Activated naive CD8-positive, alpha-beta T cell (primary cell): ENCODE data around the gene KLHL8.

Experiments used
- H3K27ac Mint-ChIP-seq: one replicate; pipeline ENCODE4 v1.8.0; 2021; ENCODE audit warnings: mixed read lengths
- H3K27me3 Mint-ChIP-seq: one replicate; pipeline ENCODE4 v1.8.0; 2021; ENCODE audit warnings: mixed read lengths
- H3K36me3 Mint-ChIP-seq: one replicate; pipeline ENCODE4 v1.8.0; 2021; ENCODE audit warnings: mixed read lengths
- H3K4me1 Mint-ChIP-seq: one replicate; pipeline ENCODE4 v1.8.0; 2021; ENCODE audit warnings: low read depth, mixed read lengths
- H3K4me3 Mint-ChIP-seq: one replicate; pipeline ENCODE4 v1.8.0; 2021; ENCODE audit warnings: mild to moderate bottlenecking, mixed read lengths
- H3K9me3 Mint-ChIP-seq: one replicate; pipeline ENCODE4 v1.8.0; 2021; ENCODE audit warnings: low read depth, mixed read lengths

The KLHL8 gene

GRCh38 chr4:87220094-87220822, at the start of gene KLHL8:
Gene KLHL8, minus strand, starts transcription at chr4:87220618. Its CDS starts 25,079 bp downstream, at chr4:87195539.
- peak within 1 kb of the TSS; percentile 88 for H3K27ac Mint-ChIP-seq
- peak within 1 kb of the TSS; percentile 93 for H3K4me3 Mint-ChIP-seq
- no peaks in the 10 kb centered on the region for H3K27me3 Mint-ChIP-seq
- H3K36me3 Mint-ChIP-seq, result no peaks in the 10 kb centered on the region
- peaks cover 24% of the 10 kb centered on the region for H3K4me1 Mint-ChIP-seq
- H3K9me3 Mint-ChIP-seq, result no peaks in the 10 kb centered on the region

- Mint-ChIP-seq H3K4me1 (no peaks in the 10 kb centered on the region), H3K36me3 (no peaks in the 10 kb centered on the region), H3K9me3 (no peaks in the 10 kb centered on the region), H3K4me3 (no peak overlapping the region), H3K27ac (no peak overlapping the region), H3K27me3 (peaks cover 6% of the 10 kb centered on the region)
Observed at GRCh38 chr4:87270144-87270543, 49.7 kb upstream of the KLHL8 start.

GRCh38 chr4:87268411-87268810, 48.0 kb upstream of the KLHL8 start:
- Mint-ChIP-seq H3K36me3 (no peaks in the 10 kb centered on the region), H3K4me3 (no peak overlapping the region), H3K4me1 (no peaks in the 10 kb centered on the region), H3K27me3 (peaks cover 4% of the 10 kb centered on the region), H3K9me3 (no peaks in the 10 kb centered on the region), H3K27ac (no peak overlapping the region)

GRCh38 chr4:87266986-87267385, 46.6 kb upstream of the KLHL8 start:
- peaks cover 4% of the 10 kb centered on the region for H3K36me3 Mint-ChIP-seq
- H3K27ac Mint-ChIP-seq, result no peak overlapping the region
- no peak overlapping the region for H3K4me3 Mint-ChIP-seq
- peaks cover 2% of the 10 kb centered on the region for H3K27me3 Mint-ChIP-seq
- H3K9me3 Mint-ChIP-seq, result peaks cover 3% of the 10 kb centered on the region
- H3K4me1 Mint-ChIP-seq, result no peaks in the 10 kb centered on the region

- peaks cover 2% of the 10 kb centered on the region for H3K27me3 Mint-ChIP-seq
- H3K36me3 Mint-ChIP-seq, result peaks cover 4% of the 10 kb centered on the region
- no peak overlapping the region for H3K27ac Mint-ChIP-seq
- no peak overlapping the region for H3K4me3 Mint-ChIP-seq
- no peaks in the 10 kb centered on the region for H3K4me1 Mint-ChIP-seq
- H3K9me3 Mint-ChIP-seq, result peaks cover 3% of the 10 kb centered on the region
Observed at GRCh38 chr4:87262886-87263285, 42.5 kb upstream of the KLHL8 start.

- peaks cover 9% of the 10 kb centered on the region for H3K9me3 Mint-ChIP-seq
- no peak overlapping the region for H3K4me3 Mint-ChIP-seq
- H3K36me3 Mint-ChIP-seq, result peaks cover 4% of the 10 kb centered on the region
- H3K4me1 Mint-ChIP-seq, result no peaks in the 10 kb centered on the region
- no peak overlapping the region for H3K27ac Mint-ChIP-seq
- H3K27me3 Mint-ChIP-seq, result no peaks in the 10 kb centered on the region
Observed at GRCh38 chr4:87260477-87260876, 40.1 kb upstream of the KLHL8 start.

GRCh38 chr4:87258677-87259076, 38.3 kb upstream of the KLHL8 start:
- Mint-ChIP-seq H3K27me3 (no peaks in the 10 kb centered on the region), H3K4me1 (no peaks in the 10 kb centered on the region), H3K4me3 (no peak overlapping the region), H3K36me3 (peaks cover 4% of the 10 kb centered on the region), H3K27ac (no peak overlapping the region), H3K9me3 (peaks cover 10% of the 10 kb centered on the region)

GRCh38 chr4:87257523-87257922, 37.1 kb upstream of the KLHL8 start:
- Mint-ChIP-seq H3K4me3 (no peak overlapping the region), H3K27me3 (no peaks in the 10 kb centered on the region), H3K27ac (no peak overlapping the region), H3K9me3 (peaks cover 7% of the 10 kb centered on the region), H3K4me1 (no peaks in the 10 kb centered on the region), H3K36me3 (no peaks in the 10 kb centered on the region)

- Mint-ChIP-seq H3K9me3 (peaks cover 7% of the 10 kb centered on the region), H3K36me3 (no peaks in the 10 kb centered on the region), H3K27me3 (no peaks in the 10 kb centered on the region), H3K27ac (no peak overlapping the region), H3K4me1 (no peaks in the 10 kb centered on the region), H3K4me3 (no peak overlapping the region)
Observed at GRCh38 chr4:87255755-87256154, 35.3 kb upstream of the KLHL8 start.

- H3K4me1 Mint-ChIP-seq, result no peaks in the 10 kb centered on the region
- no peak overlapping the region for H3K4me3 Mint-ChIP-seq
- H3K9me3 Mint-ChIP-seq, result peaks cover 7% of the 10 kb centered on the region
- H3K36me3 Mint-ChIP-seq, result no peaks in the 10 kb centered on the region
- no peaks in the 10 kb centered on the region for H3K27me3 Mint-ChIP-seq
- no peak overlapping the region for H3K27ac Mint-ChIP-seq
Observed at GRCh38 chr4:87251106-87251505, 30.7 kb upstream of the KLHL8 start.

GRCh38 chr4:87250294-87250693, 29.9 kb upstream of the KLHL8 start:
- H3K9me3 Mint-ChIP-seq, result no peaks in the 10 kb centered on the region
- no peaks in the 10 kb centered on the region for H3K36me3 Mint-ChIP-seq
- H3K27me3 Mint-ChIP-seq, result no peaks in the 10 kb centered on the region
- H3K4me1 Mint-ChIP-seq, result no peaks in the 10 kb centered on the region
- H3K4me3 Mint-ChIP-seq, result no peak overlapping the region
- H3K27ac Mint-ChIP-seq, result no peak overlapping the region

- peaks cover 3% of the 10 kb centered on the region for H3K36me3 Mint-ChIP-seq
- no peak overlapping the region for H3K27ac Mint-ChIP-seq
Observed at GRCh38 chr4:87249332-87250019, 29.1 kb upstream of the KLHL8 start.

GRCh38 chr4:87243426-87244053, 23.1 kb upstream of the KLHL8 start:
- peaks cover 14% of the 10 kb centered on the region for H3K36me3 Mint-ChIP-seq
- peaks cover 15% of the 10 kb centered on the region for H3K9me3 Mint-ChIP-seq
- no peaks in the 10 kb centered on the region for H3K4me1 Mint-ChIP-seq
- H3K4me3 Mint-ChIP-seq, result no peak overlapping the region
- peaks cover 3% of the 10 kb centered on the region for H3K27me3 Mint-ChIP-seq
- H3K27ac Mint-ChIP-seq, result no peak overlapping the region

More at GRCh38 chr4:87249332-87250019, 29.1 kb upstream of the KLHL8 start:
- Mint-ChIP-seq H3K9me3 (peaks cover 3% of the 10 kb centered on the region), H3K4me1 (no peaks in the 10 kb centered on the region), H3K27me3 (no peaks in the 10 kb centered on the region), H3K4me3 (no peak overlapping the region)

GRCh38 chr4:87241336-87241735, 20.9 kb upstream of the KLHL8 start:
- Mint-ChIP-seq H3K27me3 (peaks cover 3% of the 10 kb centered on the region), H3K9me3 (peaks cover 15% of the 10 kb centered on the region), H3K4me3 (no peak overlapping the region), H3K36me3 (peaks cover 14% of the 10 kb centered on the region), H3K4me1 (no peaks in the 10 kb centered on the region), H3K27ac (no peak overlapping the region)

GRCh38 chr4:87240341-87240740, 19.9 kb upstream of the KLHL8 start:
- H3K36me3 Mint-ChIP-seq, result peaks cover 14% of the 10 kb centered on the region
- H3K27ac Mint-ChIP-seq, result no peak overlapping the region
- H3K27me3 Mint-ChIP-seq, result peaks cover 3% of the 10 kb centered on the region
- peaks cover 15% of the 10 kb centered on the region for H3K9me3 Mint-ChIP-seq
- peaks cover 2% of the 10 kb centered on the region for H3K4me1 Mint-ChIP-seq
- H3K4me3 Mint-ChIP-seq, result no peak overlapping the region
